NCI-H460 (cell line): ENCODE results near the gene MC1R. TPM values are rescaled to one million over a fixed set of nuclear protein-coding genes. Genes with fewer than 3 reads are reported as not detected.
A peak's percentile ranks its signal among the peaks of the same experiment; 100 is the strongest.
"Not testable (repeated sequence)": the region's sequence is repeated elsewhere in the genome, so short reads cannot be mapped to it uniquely, and the experiment has no call there.

Source experiments
- DNase-seq: peaks from one replicate; pipeline ENCODE4 v3.0.0-alpha.2; 2016; ENCODE audit warnings: low read depth; ENCODE audit errors: extremely low read depth
- polyA plus RNA-seq: library from polyadenylated mRNA; depleted of rRNA; stranded (reverse); fragments of >200 nt; gene quantifications from 2 replicates; pipeline ENCODE4 v1.2.3, GENCODE V29; 2014; cell fraction: nucleus; rRNA removed
- total RNA-seq: library from RNA; depleted of rRNA; stranded (reverse); fragments of >200 nt; shearing (Covaris generic); gene quantifications from 2 replicates; pipeline ENCODE4 v1.2.3, GENCODE V29; 2014; rRNA removed

The MC1R gene
- total RNA-seq: 8.1 and 9.4 TPM in 2 replicates
- polyA plus RNA-seq: 25.0 and 39.7 TPM in 2 replicates

GRCh38 chr16:89918453-89919347 is at the start of gene MC1R:
TSS of gene MC1R (plus strand) at chr16:89918862. CDS start at chr16:89919259, 397 bp downstream.
- DNase-seq: no peak

- no peak for DNase-seq
Observed at GRCh38 chr16:89869911-89870310, 48.8 kb upstream of the MC1R start.

- DNase-seq: no peak
Observed at GRCh38 chr16:89870440-89870839, 48.2 kb upstream of the MC1R start.

GRCh38 chr16:89871895-89872294 is 46.8 kb upstream of the MC1R start:
- no peak for DNase-seq

GRCh38 chr16:89873109-89873971 is 45.3 kb upstream of the MC1R start, which contains the start of gene TCF25:
TSS of gene TCF25 (plus strand) at chr16:89873592. CDS start at chr16:89873668, 76 bp downstream.
- DNase-seq: peak; percentile 84

- DNase-seq: peak; percentile 94
Observed at GRCh38 chr16:89873972-89874689, 44.5 kb upstream of the MC1R start.

- not testable (repeated sequence) for DNase-seq
Observed at GRCh38 chr16:89879123-89879522, 39.5 kb upstream of the MC1R start.

GRCh38 chr16:89880477-89881367 is 37.9 kb upstream of the MC1R start:
- DNase-seq: no peak

GRCh38 chr16:89881368-89881730 is 37.3 kb upstream of the MC1R start:
- DNase-seq: no peak

GRCh38 chr16:89883346-89884040 is 35.2 kb upstream of the MC1R start:
- no peak for DNase-seq

- DNase-seq: no peak
Observed at GRCh38 chr16:89884041-89884421, 34.6 kb upstream of the MC1R start.

GRCh38 chr16:89887243-89887642 is 31.4 kb upstream of the MC1R start:
- no peak for DNase-seq

GRCh38 chr16:89890200-89890599 is 28.5 kb upstream of the MC1R start:
- no peak for DNase-seq

GRCh38 chr16:89890886-89891657 is 27.6 kb upstream of the MC1R start:
- DNase-seq: no peak

GRCh38 chr16:89892055-89892630 is 26.5 kb upstream of the MC1R start:
- DNase-seq: no peak

GRCh38 chr16:89892635-89893034 is 26.0 kb upstream of the MC1R start:
- no peak for DNase-seq

GRCh38 chr16:89893642-89894548 is 24.8 kb upstream of the MC1R start:
- DNase-seq: no peak
